NCI-H460 (cell line): ENCODE measurements around the gene PPP2R5E. TPM values are rescaled to one million over a fixed set of nuclear protein-coding genes. Genes with fewer than 3 reads are reported as not detected.

ENCODE experiments used
- small RNA-seq, 2 experiments: library from RNA; depleted of rRNA; stranded (forward); fragments of <200 nt; gene quantifications; one replicate each; pipeline ENCODE3, GENCODE V24; 2014
- total RNA-seq: library from RNA; depleted of rRNA; stranded (reverse); fragments of >200 nt; shearing (Covaris generic); gene quantifications from 2 replicates; pipeline ENCODE4 v1.2.3, GENCODE V29; 2014; rRNA removed

PPP2R5E gene
- total RNA-seq, 1 experiment from 2014 or later: 28.1 TPM

Small RNAs within 50 kb of the gene (small RNA-seq; reads per million reads assigned to genes)
- 0 reads per million in 2 experiments for gene RF00601

Other genes starting within 250 kb of the PPP2R5E start
- not detected in 2 replicates for gene GPHB5, start 224.4 kb downstream of the PPP2R5E start, total RNA-seq
- gene WDR89, start 98.5 kb upstream of the PPP2R5E start, total RNA-seq: 22.9 and 23.8 TPM in 2 replicates
- 45.3 and 46.0 TPM in 2 replicates for gene SGPP1, start 184.7 kb upstream of the PPP2R5E start, total RNA-seq